IMR-90 (cell line): ENCODE results near the gene CHN1. TPM values are rescaled to one million over a fixed set of nuclear protein-coding genes. Genes with fewer than 3 reads are reported as not detected.

Experiments
- ATAC-seq: fragments of 200-7000 bp; cut with Tn5 transposase; 2 replicates; pipeline ENCODE4 v1.9.1; 2020; ENCODE audit warnings: low read depth, mild to moderate bottlenecking, moderate library complexity
- BruUV-seq: library from RNA; stranded (reverse); fragments of 400-500 nt; replicated peaks from 2 replicates; lab custom pipeline; 2021; lab: Mats Ljungman, UMichigan
- CTCF ChIA-PET: fragments of 300-600 bp; formaldehyde crosslinking; extraction: SDS; loops from one replicate; lab custom pipeline; 2021; ENCODE audit warnings: antibody characterized with exemption; lab: Yijun Ruan, JAX
- POLR2A ChIA-PET: fragments of 300-600 bp; sonication (Branson Sonifier 250); formaldehyde crosslinking; loops from one replicate; lab custom pipeline; 2022; ENCODE audit warnings: antibody characterized with exemption; ENCODE audit not compliant: unreplicated experiment; lab: Charles Lee
- DNase-seq: peaks from one replicate; pipeline ENCODE4 v3.0.0; 2013
- H2AFZ ChIP-seq: replicated peaks from 2 replicates; pipeline ENCODE3; 2013; ENCODE audit warnings: low read length, mild to moderate bottlenecking; ENCODE audit not compliant: poor library complexity
- H2AK5ac ChIP-seq: 2 replicates; pipeline ENCODE4 v1.6.1; 2013; ENCODE audit warnings: low read depth, low read length, inconsistent platforms
- H2AK9ac ChIP-seq: replicated peaks from 2 replicates; pipeline ENCODE3; 2013; ENCODE audit warnings: mild to moderate bottlenecking, low read depth, low read length, moderate library complexity; ENCODE audit not compliant: poor library complexity
- H2BK120ac ChIP-seq: 2 replicates; pipeline ENCODE4 v1.6.1; 2013; ENCODE audit warnings: low read depth, low read length, inconsistent platforms
- H2BK15ac ChIP-seq: 3 replicates; pipeline ENCODE4 v1.6.1; 2013; ENCODE audit warnings: low read depth, low read length, inconsistent platforms
- H2BK20ac ChIP-seq: 2 replicates; pipeline ENCODE4 v1.6.1; 2013; ENCODE audit warnings: low read depth, mild to moderate bottlenecking, inconsistent platforms, low read length, moderate library complexity
- H2BK5ac ChIP-seq: 2 replicates; pipeline ENCODE4 v1.6.1; 2013; ENCODE audit warnings: mild to moderate bottlenecking, low read depth, low read length, inconsistent platforms; ENCODE audit not compliant: poor library complexity, severe bottlenecking
- H3K14ac ChIP-seq: replicated peaks from 2 replicates; pipeline ENCODE4 v1.6.1; 2013; ENCODE audit warnings: low read depth, low read length, inconsistent platforms
- H3K18ac ChIP-seq: 2 replicates; pipeline ENCODE4 v1.6.1; 2013; ENCODE audit warnings: low read depth, low read length, control low read depth
- H3K23ac ChIP-seq: 2 replicates; pipeline ENCODE4 v1.6.1; 2013; ENCODE audit warnings: low read depth, low read length, inconsistent platforms
- H3K27ac ChIP-seq: 2 replicates; pipeline ENCODE4 v1.5.1; 2013; ENCODE audit warnings: mild to moderate bottlenecking, control low read depth, low read length; ENCODE audit not compliant: insufficient read depth
- H3K27me3 ChIP-seq: 2 replicates; pipeline ENCODE4 v1.6.1; 2013; ENCODE audit warnings: low read length; ENCODE audit not compliant: control insufficient read depth, insufficient read depth
- H3K36me3 ChIP-seq: 2 replicates; pipeline ENCODE4 v1.6.1; 2013; ENCODE audit warnings: low read length, mixed read lengths; ENCODE audit not compliant: control insufficient read depth, insufficient read depth
- H3K4ac ChIP-seq: 2 replicates; pipeline ENCODE4 v1.6.1; 2013; ENCODE audit warnings: low read depth, low read length, inconsistent platforms
- H3K4me1 ChIP-seq: 2 replicates; pipeline ENCODE4 v1.6.1; 2013; ENCODE audit warnings: low read length, mixed read lengths; ENCODE audit not compliant: control insufficient read depth, insufficient read depth
- H3K4me2 ChIP-seq: 2 replicates; pipeline ENCODE4 v1.6.1; 2013; ENCODE audit warnings: low read depth, mild to moderate bottlenecking, control low read depth, low read length, moderate library complexity
- H3K4me3 ChIP-seq: 2 replicates; pipeline ENCODE4 v1.5.1; 2013; ENCODE audit warnings: low read depth, mild to moderate bottlenecking, control low read depth, low read length, moderate library complexity; ENCODE audit not compliant: insufficient read depth
- H3K56ac ChIP-seq: 2 replicates; pipeline ENCODE4 v1.6.1; 2013; ENCODE audit warnings: low read length, inconsistent platforms; ENCODE audit not compliant: insufficient read depth; ENCODE audit errors: extremely low read depth
- H3K79me1 ChIP-seq, 2 experiments: 2 replicates each; pipeline ENCODE4 v1.6.1; 2013; ENCODE audit warnings: low read length in 2 of 2, inconsistent platforms in 1 of 2, low read depth in 1 of 2
- H3K9ac ChIP-seq: 2 replicates; pipeline ENCODE4 v1.6.1; 2013; ENCODE audit warnings: low read depth, low read length, control low read depth
- H3K9me1 ChIP-seq: 2 replicates; pipeline ENCODE4 v1.6.1; 2013; ENCODE audit warnings: low read length, inconsistent platforms; ENCODE audit not compliant: insufficient read depth
- H3K9me3 ChIP-seq: 2 replicates; pipeline ENCODE4 v1.6.1; 2013; ENCODE audit warnings: low read length; ENCODE audit not compliant: control insufficient read depth, insufficient read depth
- H4K20me1 ChIP-seq: 2 replicates; pipeline ENCODE4 v1.6.1; 2013; ENCODE audit warnings: low read length, inconsistent platforms; ENCODE audit not compliant: insufficient read depth
- H4K5ac ChIP-seq: 2 replicates; pipeline ENCODE4 v1.6.1; 2013; ENCODE audit warnings: mild to moderate bottlenecking, low read depth, low read length, control low read depth
- H4K8ac ChIP-seq, 2 experiments: 2 replicates each; pipeline ENCODE4 v1.6.1; 2013; ENCODE audit warnings: low read depth in 2 of 2, low read length in 2 of 2, control low read depth in 1 of 2, inconsistent platforms in 1 of 2
- H4K91ac ChIP-seq: 2 replicates; pipeline ENCODE4 v1.6.1; 2013; ENCODE audit warnings: low read depth, low read length, inconsistent platforms; ENCODE audit not compliant: insufficient read depth
- FOS ChIP-seq: fragments of 150-350 bp; IDR thresholded peaks from 2 replicates; pipeline ENCODE4 v1.6.1; 2016; ENCODE audit warnings: low read depth, low read length
- POLR2A ChIP-seq: IDR thresholded peaks from 2 replicates; pipeline ENCODE4 v1.6.1; 2012; ENCODE audit warnings: mild to moderate bottlenecking, low read depth, low read length
- RAD21 ChIP-seq: IDR thresholded peaks from 2 replicates; pipeline ENCODE4 v1.6.1; 2012; ENCODE audit warnings: low read length, improper control_type of control experiment
- RCOR1 ChIP-seq: IDR thresholded peaks from 2 replicates; pipeline ENCODE4 v1.6.1; 2012; ENCODE audit warnings: mild to moderate bottlenecking, low read length, improper control_type of control experiment; ENCODE audit not compliant: insufficient replicate concordance
- USF2 ChIP-seq: fragments of 150-350 bp; IDR thresholded peaks from 2 replicates; pipeline ENCODE4 v1.6.1; 2017; ENCODE audit warnings: mild to moderate bottlenecking, antibody characterized with exemption, low read length, low read depth
- WGBS, 2 experiments: methylation state at CpG; one replicate each; pipeline versions ENCODE4 v1.1.5 to v1.1.7; 2013; ENCODE audit warnings: missing lambda C conversion rate in 2 of 2; ENCODE audit not compliant: insufficient read length in 1 of 2; ENCODE audit errors: extremely low coverage in 2 of 2; 5-methylcytosine and 5-hydroxymethylcytosine counted together
- dilution Hi-C: fragments of 300-500 bp; cut with HindIII; formaldehyde crosslinking; loops from one replicate; pipeline ENCODE4 v1.14.3; 2018; ENCODE audit warnings: low sequenced_read_pairs; ENCODE audit not compliant: unreplicated experiment
- in situ Hi-C: fragments of 300-500 bp; cut with MboI; formaldehyde crosslinking; loops from 3 replicates; pipeline ENCODE4 v1.14.3; 2019; ENCODE audit warnings: low sequenced_read_pairs, inconsistent platforms, mixed read lengths
- intact Hi-C: fragments of 100-400 bp; cut with micrococcal nuclease; formaldehyde crosslinking; loops from 2 replicates; pipeline ENCODE4 v1.10.0; 2022
- polyA plus RNA-seq, 3 experiments: library from polyadenylated mRNA; depleted of rRNA; stranded (reverse); fragments of >200 nt; gene quantifications; 2 replicates each; pipeline ENCODE4 v1.2.3, GENCODE V29; 2012; ENCODE audit warnings: low replicate concordance in 1 of 3
- total RNA-seq: library from RNA; depleted of rRNA; stranded (reverse); fragments of >200 nt; gene quantifications from 2 replicates; pipeline ENCODE4 v1.2.3, GENCODE V29; 2012

Gene CHN1
- total and polyA plus RNA-seq, 2 of the 4 experiments (the other 2 are of a cell fraction) = 58.4 to 66.9 TPM

- Histone ChIP-seq H4K20me1 (no peaks in the 10 kb centered on the region), H3K9me1 (no peaks in the 10 kb centered on the region), H3K4me2 (no peak overlapping the region), H3K9me3 (no peaks in the 10 kb centered on the region), H4K8ac (no peak overlapping the region), H2BK15ac (no peak overlapping the region), H3K79me1 (peaks cover 4 to 12% of the 10 kb centered on the region in 2 experiments; a peak in 3 of 4 replicates), H3K27me3 (no peaks in the 10 kb centered on the region), H2BK120ac (no peak overlapping the region), H4K91ac (no peak overlapping the region), H2BK5ac (no peak overlapping the region), H3K56ac (no peak overlapping the region), H2BK20ac (no peak overlapping the region; the same call in 1 of the 2 replicates), H4K5ac (no peak overlapping the region), H2AK5ac (no peak overlapping the region), H2AK9ac (no peak overlapping the region), H3K27ac (no peak overlapping the region), H3K18ac (no peak overlapping the region), H3K14ac (0 out of 2 replicates have a peak overlapping the region, but pooled peaks have one; percentile 10), H3K23ac (no peak overlapping the region), H3K9ac (no peak overlapping the region), H3K4me1 (peaks cover 9% of the 10 kb centered on the region; the same call in 1 of the 2 replicates), H3K4ac (no peak overlapping the region), H2AFZ (no peak overlapping the region), H3K36me3 (no peaks in the 10 kb centered on the region), H3K4me3 (no peak overlapping the region)
- intact Hi-C loops (no loop called here), dilution Hi-C loops (no loop called here), in situ Hi-C loops (no loop called here)
- no peak for DNase-seq
- ChIA-PET POLR2A (no interaction called here), CTCF (no interaction called here)
- BruUV-seq = no TSS peak
- no peak for ATAC-seq
- TF ChIP-seq FOS (no peak), POLR2A (no peak), USF2 (no peak), RCOR1 (no peak), RAD21 (no peak)
- no CpG with 5 or more reads among the region's 3 CpGs for WGBS, 2 experiments
Measured at GRCh38 chr2:174967691-174968260, 37.4 kb downstream of the CHN1 start.
